ENCODE results near the gene CRABP1. TPM values are rescaled to one million over a fixed set of nuclear protein-coding genes. Genes with fewer than 3 reads are reported as not detected.

CRABP1 gene
- total RNA-seq, 1 donor from 2014 or later: 0.30 TPM

DNA sequence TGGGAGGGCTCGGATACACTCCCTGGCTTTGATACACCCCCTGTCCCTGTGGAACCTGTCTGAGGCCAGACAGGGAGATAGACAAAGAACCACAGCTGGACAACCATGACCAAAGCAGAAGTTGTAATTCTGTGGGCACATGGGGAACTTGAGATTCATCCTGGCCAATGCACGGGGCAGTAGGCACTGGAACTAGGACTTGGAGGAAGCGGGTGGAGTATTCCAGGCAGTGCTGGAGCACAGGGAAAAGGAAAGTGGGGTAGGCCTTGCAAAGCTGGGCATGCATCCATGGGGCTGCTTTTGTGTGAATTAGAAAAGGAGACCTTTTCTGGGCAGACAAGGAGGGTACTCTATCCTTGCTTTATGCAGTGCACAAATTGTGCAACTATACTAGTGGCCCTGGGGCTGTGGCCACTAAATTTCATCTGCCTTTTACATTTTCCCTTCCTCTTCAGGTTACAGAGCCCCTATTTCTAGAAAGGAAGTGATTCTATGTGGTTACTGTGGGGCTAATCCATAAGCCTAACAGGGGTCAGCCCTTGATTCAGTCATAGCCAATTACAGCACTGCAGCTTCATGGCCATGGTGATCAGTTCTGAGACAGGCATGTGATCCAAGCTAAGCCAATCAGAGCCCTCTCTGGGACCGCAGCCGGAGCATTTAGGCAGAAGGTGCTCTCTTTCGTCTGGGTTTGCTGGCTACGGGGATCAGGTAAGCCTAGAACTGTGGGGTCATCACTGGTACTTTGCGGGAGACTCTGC is 21.0 kb downstream of the CRABP1 start:
- Mint-ChIP-seq H3K4me1 (ENCODE audit: low read depth, unreplicated experiment) (peaks cover 7% of the 10 kb centered on the region), H3K27me3 (ENCODE audit: low read depth, unreplicated experiment) (peaks cover 2% of the 10 kb centered on the region), H3K9me3 (ENCODE audit: unreplicated experiment) (no peaks in the 10 kb centered on the region), H3K4me3 (ENCODE audit: unreplicated experiment) (no peak overlapping the region), H3K36me3 (ENCODE audit: low read depth, unreplicated experiment) (no peaks in the 10 kb centered on the region), H3K27ac (ENCODE audit: unreplicated experiment) (no peak overlapping the region)
- Histone ChIP-seq H3K27ac (ENCODE audit: low read depth, low read length) (no peak overlapping the region), H3K27me3 (ENCODE audit: insufficient read depth, low read length) (peaks cover 18% of the 10 kb centered on the region), H3K9ac (ENCODE audit: low read length) (no peak overlapping the region), H3K9me3 (ENCODE audit: insufficient read depth, low read depth, low read length) (no peaks in the 10 kb centered on the region), H3K4me1 (ENCODE audit: insufficient read depth, low read length) (no peaks in the 10 kb centered on the region), H4K20me1 (ENCODE audit: insufficient read depth, low read length) (no peaks in the 10 kb centered on the region), H3K4me2 (ENCODE audit: low read length) (no peak overlapping the region), H3K4me3 (ENCODE audit: insufficient read depth, low read depth, low read length) (no peak overlapping the region), H2AFZ (ENCODE audit: low read depth, low read length) (no peak overlapping the region), H3K79me2 (ENCODE audit: insufficient read depth, low read length) (no peaks in the 10 kb centered on the region), H3K36me3 (ENCODE audit: insufficient read depth, low read length) (no peaks in the 10 kb centered on the region)
- FAIRE-seq (no peak), DNase-seq (ENCODE audit: low read depth) (no peak)
- no peak for TF ChIP-seq EZH2 (IDR thresholded peaks at IDR 0.05; ENCODE audit: insufficient read depth, low read length)
- TF ChIP-seq, protein P1, sequence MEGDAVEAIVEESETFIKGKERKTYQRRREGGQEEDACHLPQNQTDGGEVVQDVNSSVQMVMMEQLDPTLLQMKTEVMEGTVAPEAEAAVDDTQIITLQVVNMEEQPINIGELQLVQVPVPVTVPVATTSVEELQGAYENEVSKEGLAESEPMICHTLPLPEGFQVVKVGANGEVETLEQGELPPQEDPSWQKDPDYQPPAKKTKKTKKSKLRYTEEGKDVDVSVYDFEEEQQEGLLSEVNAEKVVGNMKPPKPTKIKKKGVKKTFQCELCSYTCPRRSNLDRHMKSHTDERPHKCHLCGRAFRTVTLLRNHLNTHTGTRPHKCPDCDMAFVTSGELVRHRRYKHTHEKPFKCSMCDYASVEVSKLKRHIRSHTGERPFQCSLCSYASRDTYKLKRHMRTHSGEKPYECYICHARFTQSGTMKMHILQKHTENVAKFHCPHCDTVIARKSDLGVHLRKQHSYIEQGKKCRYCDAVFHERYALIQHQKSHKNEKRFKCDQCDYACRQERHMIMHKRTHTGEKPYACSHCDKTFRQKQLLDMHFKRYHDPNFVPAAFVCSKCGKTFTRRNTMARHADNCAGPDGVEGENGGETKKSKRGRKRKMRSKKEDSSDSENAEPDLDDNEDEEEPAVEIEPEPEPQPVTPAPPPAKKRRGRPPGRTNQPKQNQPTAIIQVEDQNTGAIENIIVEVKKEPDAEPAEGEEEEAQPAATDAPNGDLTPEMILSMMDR (IDR thresholded peaks at IDR 0.05; ENCODE audit: insufficient read depth, low read depth, low read length): no peak

DNA sequence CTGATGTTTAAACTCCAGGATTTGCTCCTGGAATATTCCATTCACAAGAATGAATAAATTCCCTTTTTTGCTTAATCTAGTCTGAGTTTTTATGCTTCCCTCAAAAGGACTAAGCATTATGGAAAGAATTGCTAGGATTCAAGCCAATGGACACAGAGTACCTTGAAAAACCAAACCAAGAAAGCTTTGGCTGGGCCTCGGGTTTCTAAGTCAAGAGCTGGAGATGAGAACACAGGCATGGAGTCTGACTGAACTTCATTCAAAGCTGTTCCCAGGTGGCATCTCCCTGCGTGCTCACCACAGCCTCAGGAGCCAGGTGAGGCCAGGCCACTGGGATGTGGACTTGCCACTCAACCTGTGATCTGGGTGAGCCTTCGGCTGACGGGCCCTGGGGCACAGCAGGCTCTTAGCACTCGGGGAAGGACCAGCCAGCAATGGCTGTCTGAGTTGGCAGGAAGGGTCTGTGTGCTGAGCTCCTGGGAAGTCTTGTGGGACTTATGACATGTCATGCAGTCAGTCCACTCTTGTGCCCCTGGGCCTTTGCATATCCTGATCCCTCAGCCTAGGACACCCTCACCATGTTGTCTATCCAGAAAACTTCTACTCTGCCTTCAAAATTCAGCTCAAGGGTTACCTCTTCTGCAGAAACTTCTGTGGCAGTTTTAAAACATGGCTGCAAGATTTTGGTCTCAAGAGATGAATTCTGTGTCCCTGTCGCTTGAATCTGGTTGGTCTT is 21.8 kb downstream of the CRABP1 start:
- Mint-ChIP-seq H3K4me3 (ENCODE audit: unreplicated experiment) (no peak overlapping the region), H3K9me3 (ENCODE audit: unreplicated experiment) (no peaks in the 10 kb centered on the region), H3K4me1 (ENCODE audit: low read depth, unreplicated experiment) (peaks cover 7% of the 10 kb centered on the region), H3K36me3 (ENCODE audit: low read depth, unreplicated experiment) (no peaks in the 10 kb centered on the region), H3K27ac (ENCODE audit: unreplicated experiment) (no peak overlapping the region), H3K27me3 (ENCODE audit: low read depth, unreplicated experiment) (peaks cover 2% of the 10 kb centered on the region)
- H3K27me3 ChIP-seq (ENCODE audit: insufficient read depth, low read length): peaks cover 18% of the 10 kb centered on the region
- DNase-seq (ENCODE audit: low read depth): no peak
- no peak for FAIRE-seq
- H3K79me2 ChIP-seq (ENCODE audit: insufficient read depth, low read length): no peaks in the 10 kb centered on the region
- no peaks in the 10 kb centered on the region for H4K20me1 ChIP-seq (ENCODE audit: insufficient read depth, low read length)
- no peak overlapping the region for H3K27ac ChIP-seq (ENCODE audit: low read depth, low read length)
- no peak overlapping the region for H3K4me3 ChIP-seq (ENCODE audit: insufficient read depth, low read depth, low read length)
- no peak overlapping the region for H2AFZ ChIP-seq (ENCODE audit: low read depth, low read length)
- no peak overlapping the region for H3K4me2 ChIP-seq (ENCODE audit: low read length)
- H3K4me1 ChIP-seq (ENCODE audit: insufficient read depth, low read length): no peaks in the 10 kb centered on the region
- H3K9me3 ChIP-seq (ENCODE audit: insufficient read depth, low read depth, low read length): no peaks in the 10 kb centered on the region
- no peak overlapping the region for H3K9ac ChIP-seq (ENCODE audit: low read length)
- TF ChIP-seq, protein P1 (IDR thresholded peaks at IDR 0.05; ENCODE audit: insufficient read depth, low read depth, low read length): no peak
- TF ChIP-seq EZH2 (IDR thresholded peaks at IDR 0.05; ENCODE audit: insufficient read depth, low read length): no peak
- no peaks in the 10 kb centered on the region for H3K36me3 ChIP-seq (ENCODE audit: insufficient read depth, low read length)
